GM12801 (cell line): ENCODE data around the gene JPH2.

Experiments used
- TF ChIP-seq, protein P1 (sequence below): IDR thresholded peaks from one replicate; pipeline ENCODE4 v1.5.1; 2011; ENCODE audit warnings: control low read depth; ENCODE audit not compliant: insufficient read length; ENCODE audit errors: extremely low read depth

JPH2 gene

DNA sequence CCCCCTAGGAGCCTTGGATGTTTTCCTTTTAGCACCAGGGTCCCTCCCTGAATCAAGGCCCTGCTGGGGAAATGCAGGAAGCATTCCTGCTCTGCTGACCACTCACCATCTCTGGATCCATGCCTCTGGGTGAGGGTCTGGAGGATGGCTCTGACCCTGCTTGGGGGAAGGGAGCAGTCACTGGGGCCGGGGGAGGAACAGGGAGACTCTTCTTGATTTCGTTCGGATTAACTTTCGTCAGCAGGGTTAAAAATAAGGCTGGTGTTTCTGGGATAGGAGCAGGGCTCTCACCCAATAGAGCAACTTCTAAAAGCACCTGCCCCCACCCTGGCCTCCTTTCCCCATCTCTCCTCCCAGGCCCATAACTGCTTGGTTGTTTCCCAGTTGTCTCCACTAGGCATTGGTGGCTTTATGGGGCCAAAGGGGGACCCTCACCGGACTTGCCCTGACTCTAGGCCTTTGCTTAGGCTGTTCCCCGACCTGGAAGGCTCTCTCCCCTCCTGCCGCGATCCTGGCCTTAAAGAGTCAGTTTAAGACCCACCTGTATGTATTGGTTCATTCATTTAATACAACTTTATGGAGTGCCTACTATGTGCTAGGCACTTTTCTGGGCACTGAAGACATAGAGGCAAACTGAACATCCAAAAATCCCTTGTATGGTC lies 63.0 kb downstream of the JPH2 start:
- TF ChIP-seq, protein P1, sequence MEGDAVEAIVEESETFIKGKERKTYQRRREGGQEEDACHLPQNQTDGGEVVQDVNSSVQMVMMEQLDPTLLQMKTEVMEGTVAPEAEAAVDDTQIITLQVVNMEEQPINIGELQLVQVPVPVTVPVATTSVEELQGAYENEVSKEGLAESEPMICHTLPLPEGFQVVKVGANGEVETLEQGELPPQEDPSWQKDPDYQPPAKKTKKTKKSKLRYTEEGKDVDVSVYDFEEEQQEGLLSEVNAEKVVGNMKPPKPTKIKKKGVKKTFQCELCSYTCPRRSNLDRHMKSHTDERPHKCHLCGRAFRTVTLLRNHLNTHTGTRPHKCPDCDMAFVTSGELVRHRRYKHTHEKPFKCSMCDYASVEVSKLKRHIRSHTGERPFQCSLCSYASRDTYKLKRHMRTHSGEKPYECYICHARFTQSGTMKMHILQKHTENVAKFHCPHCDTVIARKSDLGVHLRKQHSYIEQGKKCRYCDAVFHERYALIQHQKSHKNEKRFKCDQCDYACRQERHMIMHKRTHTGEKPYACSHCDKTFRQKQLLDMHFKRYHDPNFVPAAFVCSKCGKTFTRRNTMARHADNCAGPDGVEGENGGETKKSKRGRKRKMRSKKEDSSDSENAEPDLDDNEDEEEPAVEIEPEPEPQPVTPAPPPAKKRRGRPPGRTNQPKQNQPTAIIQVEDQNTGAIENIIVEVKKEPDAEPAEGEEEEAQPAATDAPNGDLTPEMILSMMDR: no peak

DNA sequence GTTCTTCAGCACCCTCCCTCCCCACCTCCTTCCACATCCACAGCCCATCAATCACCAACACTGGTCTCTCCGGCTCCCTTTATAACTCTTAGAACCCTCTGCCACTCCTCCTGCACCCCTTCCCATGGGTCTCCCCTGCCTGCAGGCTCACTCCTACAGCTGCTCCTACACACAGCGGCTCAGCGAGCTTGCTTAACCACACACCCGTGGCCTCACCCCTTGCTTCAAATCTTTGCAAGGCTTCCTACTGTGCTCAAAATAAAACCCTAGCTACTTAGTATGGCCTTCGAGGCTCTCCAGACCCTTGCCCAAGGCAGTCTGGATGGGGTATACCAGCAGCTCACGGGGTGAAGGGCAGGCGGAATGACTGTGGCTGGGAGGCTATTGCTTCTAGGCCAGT lies 63.7 kb downstream of the JPH2 start:
- TF ChIP-seq, protein P1: no peak

DNA sequence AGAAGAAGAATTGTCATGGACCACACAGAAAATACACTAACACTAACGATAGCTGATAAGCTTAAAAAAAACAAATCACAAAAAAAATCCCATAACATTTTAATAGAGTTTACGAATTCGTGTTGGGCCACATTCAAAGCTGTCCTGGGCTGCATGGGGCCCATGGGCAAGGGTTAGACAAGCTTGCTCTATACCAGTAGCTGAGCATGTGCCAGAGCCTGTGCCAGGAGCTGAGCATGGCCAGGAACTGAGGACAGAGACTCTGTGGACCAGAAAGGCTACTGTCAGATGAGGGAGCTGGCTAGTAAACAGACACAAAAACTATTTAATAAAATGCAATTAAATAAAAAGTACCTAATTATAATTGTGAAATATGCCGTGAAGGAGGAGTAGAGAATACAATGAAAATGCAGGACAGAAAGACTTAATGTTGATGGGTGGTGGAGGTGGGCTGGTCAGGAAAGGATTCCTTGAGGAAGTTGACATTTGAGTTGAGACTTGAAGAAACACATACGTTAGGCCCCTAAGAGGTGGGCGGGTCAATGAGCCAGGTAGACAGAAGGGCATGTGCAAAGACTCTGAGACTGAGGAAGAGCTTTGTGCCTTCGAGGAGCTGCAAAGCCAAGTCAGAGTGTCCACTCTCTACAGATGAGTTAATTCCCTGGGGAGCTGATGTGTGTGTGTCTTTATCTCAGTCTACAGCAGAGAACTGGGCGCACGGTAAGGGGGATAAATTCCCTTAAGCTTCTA lies 66.1 kb downstream of the JPH2 start:
- TF ChIP-seq, protein P1: no peak

DNA sequence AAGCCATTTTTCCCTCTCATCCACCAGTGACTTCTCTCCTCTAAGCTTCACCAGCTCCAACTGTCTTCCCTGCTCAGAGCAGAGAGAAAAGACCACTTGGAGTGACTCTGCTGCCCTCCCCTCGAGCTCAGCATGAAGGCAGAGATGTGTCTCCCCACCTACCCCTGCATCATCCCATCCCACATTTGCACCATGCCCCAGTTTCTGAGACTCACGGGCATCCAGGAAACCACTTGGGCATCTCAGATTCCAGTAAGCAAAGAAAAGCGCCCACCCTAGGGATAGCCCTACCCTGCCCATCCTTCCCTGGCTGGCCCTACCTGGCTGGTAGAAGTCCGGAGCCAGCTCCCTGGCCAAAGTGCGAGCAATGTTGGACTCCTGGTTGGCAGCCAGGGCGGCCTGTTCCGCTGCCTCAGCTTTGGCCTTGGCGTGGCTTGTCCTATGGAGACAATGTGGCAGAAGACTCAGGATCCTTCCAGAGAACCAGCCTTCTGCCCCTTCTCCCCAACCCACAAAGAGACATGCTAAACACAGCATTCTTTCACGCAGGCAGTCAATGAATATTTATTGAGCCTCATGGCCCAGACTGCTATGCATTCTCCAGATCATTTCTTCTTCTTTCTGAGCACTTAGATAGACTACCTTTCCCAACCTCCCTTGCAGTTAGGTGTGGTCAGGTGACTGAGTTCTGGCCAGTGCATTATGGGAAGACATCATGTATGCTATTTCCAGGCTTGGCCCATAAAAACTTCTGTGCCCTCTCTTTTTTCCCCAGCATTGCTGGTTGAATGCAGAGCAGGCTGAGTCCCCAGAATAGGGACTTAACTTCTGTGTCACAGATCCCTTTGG lies 68.6 kb downstream of the JPH2 start:
- TF ChIP-seq, protein P1: no peak

DNA sequence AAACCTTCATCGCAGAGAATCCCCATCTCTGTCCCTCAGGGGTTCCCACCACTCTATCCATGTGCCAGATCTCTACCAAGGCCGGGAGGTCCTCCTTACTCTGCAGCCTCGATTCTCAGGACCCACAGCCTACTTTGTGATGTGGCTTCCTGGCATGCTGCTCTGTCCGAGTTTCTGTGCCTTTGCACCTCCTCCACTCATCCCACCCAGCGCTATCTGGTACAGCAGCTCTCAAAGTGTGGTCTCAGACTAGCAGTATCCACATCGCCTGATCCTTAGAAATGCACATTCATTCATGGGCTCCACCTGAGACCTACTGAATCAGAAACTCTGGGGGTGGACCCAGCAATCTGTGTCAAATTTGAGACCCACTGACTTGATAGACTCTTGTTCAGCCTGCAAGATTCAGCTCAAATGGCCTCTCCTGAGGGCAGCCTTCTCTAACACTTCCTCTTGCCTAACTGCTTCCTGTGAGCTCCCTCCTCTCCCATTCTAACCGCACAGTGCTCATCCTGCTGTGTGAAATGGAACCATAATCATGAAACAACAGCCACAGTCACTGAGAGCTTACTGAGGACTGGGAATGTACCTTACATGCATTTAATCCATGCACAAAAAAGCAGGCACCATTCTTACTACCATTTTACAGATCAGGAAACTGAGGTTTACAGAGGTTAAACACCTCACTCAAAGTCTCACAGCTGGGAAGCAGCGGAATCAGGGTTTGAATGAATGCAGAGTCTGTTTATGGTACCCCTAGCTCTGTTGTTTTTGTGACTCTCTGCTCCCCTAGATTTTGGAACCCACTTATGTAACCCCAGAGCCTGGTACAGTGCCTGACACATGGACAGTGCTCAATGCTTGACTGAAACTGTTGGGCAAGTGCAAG lies 69.4 kb downstream of the JPH2 start:
- TF ChIP-seq, protein P1: no peak

DNA sequence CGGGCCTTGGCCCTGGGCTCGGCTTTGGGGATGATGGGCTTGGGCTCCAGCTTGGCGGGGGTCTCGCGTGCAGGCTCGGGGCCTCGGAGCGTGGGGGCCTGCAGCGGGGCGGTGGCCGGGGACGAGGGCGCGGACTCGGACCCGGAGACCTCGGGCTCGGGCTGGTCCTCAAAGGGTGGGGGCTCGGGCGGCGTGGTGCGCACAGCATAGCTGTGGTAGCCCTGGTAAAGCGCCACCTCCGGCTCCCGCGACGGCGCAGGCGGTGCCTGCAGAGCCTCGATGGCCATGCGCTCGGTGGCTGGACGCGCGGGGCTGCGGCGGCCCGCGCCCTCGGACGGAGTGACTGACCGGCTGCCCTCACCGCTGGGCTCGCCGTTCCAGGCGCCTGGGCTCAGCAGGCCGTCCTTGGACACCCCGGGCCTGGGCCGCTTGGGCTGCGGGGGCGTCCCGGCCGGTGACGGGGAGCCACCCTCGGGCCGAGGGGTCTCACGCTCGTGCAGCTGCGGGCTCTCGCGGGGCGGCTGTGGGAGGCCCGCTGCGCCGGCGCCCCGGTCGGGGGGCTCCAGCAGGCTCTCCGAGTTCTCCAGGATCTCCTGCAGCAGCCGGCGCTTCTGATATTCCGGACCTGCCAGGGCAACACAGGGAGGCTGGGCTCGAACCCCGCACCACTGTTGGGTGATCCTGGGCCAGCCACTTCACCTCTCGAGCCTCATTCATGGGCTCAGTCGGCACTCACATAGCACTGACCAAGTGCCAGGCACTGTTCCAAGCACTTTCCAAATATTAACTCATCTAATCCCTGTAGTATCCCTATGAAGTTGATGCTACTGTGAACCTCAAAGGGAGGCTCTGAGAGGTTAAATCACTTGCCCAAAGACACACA lies 71.0 kb downstream of the JPH2 start:
- TF ChIP-seq, protein P1: no peak
